ENCODE results near the gene ANKRD29. TPM values are rescaled to one million over a fixed set of nuclear protein-coding genes. Genes with fewer than 3 reads are reported as not detected.
A peak's percentile ranks its signal among the peaks of the same experiment; 100 is the strongest.
"Not testable (repeated sequence)": the region's sequence is repeated elsewhere in the genome, so short reads cannot be mapped to it uniquely, and the experiment has no call there.

ANKRD29 gene
- total RNA-seq, 1 donor from 2014 or later, result 56.5 TPM

GRCh38 chr18:23578067-23578701, 84.5 kb downstream of the ANKRD29 start:
- no peak for ATAC-seq
- H3K4me1 ChIP-seq, result peaks cover 74% of the 10 kb centered on the region
- intact Hi-C loops (cut with DNase I), result no loop called here

GRCh38 chr18:23577521-23577920, 85.2 kb downstream of the ANKRD29 start:
- H3K9me3 ChIP-seq; ATAC-seq; H3K4me3 ChIP-seq; DNase-seq; H3K27ac ChIP-seq; H3K27me3 ChIP-seq (ENCODE audit: low read depth); intact Hi-C loops (cut with DNase I): not testable (repeated sequence)
- H3K36me3 ChIP-seq, result peaks cover 24% of the 10 kb centered on the region
- H3K4me1 ChIP-seq, result peaks cover 74% of the 10 kb centered on the region

More at GRCh38 chr18:23578067-23578701, 84.5 kb downstream of the ANKRD29 start:
- Histone ChIP-seq H3K27ac (peak overlapping the region; percentile 41), H3K36me3 (peaks cover 19% of the 10 kb centered on the region), H3K9me3 (no peaks in the 10 kb centered on the region), H3K27me3 (ENCODE audit: low read depth) (no peaks in the 10 kb centered on the region), H3K4me3 (no peak overlapping the region)
- no peak for TF ChIP-seq CTCF (IDR thresholded peaks at IDR 0.05)
- no peak for DNase-seq

GRCh38 chr18:23575309-23575651, 87.4 kb downstream of the ANKRD29 start:
- DNase-seq (no peak), ATAC-seq (peak; percentile 26 to 38)
- peaks cover 55% of the 10 kb centered on the region for H3K4me1 ChIP-seq
- H3K4me3 ChIP-seq, result no peak overlapping the region
- no peak for TF ChIP-seq CTCF (IDR thresholded peaks at IDR 0.05)
- peak overlapping the region; percentile 76 for H3K27ac ChIP-seq
- intact Hi-C loops (cut with DNase I), result no loop called here
- H3K36me3 ChIP-seq, result peaks cover 45% of the 10 kb centered on the region
- no peaks in the 10 kb centered on the region for H3K27me3 ChIP-seq (ENCODE audit: low read depth)
- H3K9me3 ChIP-seq, result no peaks in the 10 kb centered on the region

GRCh38 chr18:23574611-23575308, 88.0 kb downstream of the ANKRD29 start:
- DNase-seq (no peak), ATAC-seq (peak in 1 of 2 donors; percentile 1)
- intact Hi-C loops (cut with DNase I), result no loop called here
- Histone ChIP-seq H3K9me3 (no peaks in the 10 kb centered on the region), H3K27me3 (ENCODE audit: low read depth) (no peaks in the 10 kb centered on the region), H3K27ac (peak overlapping the region; percentile 76), H3K4me1 (peaks cover 50% of the 10 kb centered on the region), H3K4me3 (no peak overlapping the region), H3K36me3 (peaks cover 50% of the 10 kb centered on the region)
- no peak for TF ChIP-seq CTCF (IDR thresholded peaks at IDR 0.05)

GRCh38 chr18:23573626-23574431, 88.9 kb downstream of the ANKRD29 start:
- Histone ChIP-seq H3K4me3 (no peak overlapping the region), H3K4me1 (peaks cover 41% of the 10 kb centered on the region), H3K36me3 (peaks cover 60% of the 10 kb centered on the region), H3K9me3 (no peaks in the 10 kb centered on the region), H3K27ac (peak overlapping the region; percentile 76), H3K27me3 (ENCODE audit: low read depth) (no peaks in the 10 kb centered on the region)
- no peak for TF ChIP-seq CTCF (IDR thresholded peaks at IDR 0.05)
- ATAC-seq (peak; percentile 88 to 94), DNase-seq (peak; percentile 60)
- intact Hi-C loops (cut with DNase I), result no loop called here
